Choroid plexus epithelial cell (primary cell): ENCODE measurements around the gene CADM1.

Source experiments
- DNase-seq: peaks from one replicate; pipeline ENCODE4 v3.0.0-alpha.2; 2010; ENCODE audit warnings: low read depth
- H3K4me3 ChIP-seq: 2 replicates; pipeline ENCODE4 v1.5.1; 2011; ENCODE audit warnings: low read depth, mild to moderate bottlenecking, control low read depth, low read length, moderate library complexity
- CTCF ChIP-seq: conservative IDR thresholded peaks from 2 replicates; pipeline ENCODE4 v1.5.1; 2011; ENCODE audit warnings: low read depth, mild to moderate bottlenecking, control low read depth, inconsistent platforms, low read length, moderate library complexity

CADM1 gene

GRCh38 chr11:115501893-115502589, 2.2 kb downstream of the CADM1 start:
- no peak overlapping the region for H3K4me3 ChIP-seq

GRCh38 chr11:115501502-115501892, 2.7 kb downstream of the CADM1 start:
- TF ChIP-seq CTCF, result no peak
- no peak overlapping the region for H3K4me3 ChIP-seq
- no peak for DNase-seq

More at GRCh38 chr11:115501893-115502589, 2.2 kb downstream of the CADM1 start:
- no peak for DNase-seq
- no peak for TF ChIP-seq CTCF

- no peak for DNase-seq
- TF ChIP-seq CTCF, result no peak
- no peak overlapping the region for H3K4me3 ChIP-seq
Measured at GRCh38 chr11:115500547-115501501, 3.4 kb downstream of the CADM1 start.

- no peak overlapping the region for H3K4me3 ChIP-seq
- no peak for DNase-seq
- TF ChIP-seq CTCF, result no peak
Measured at GRCh38 chr11:115499891-115500290, 4.3 kb downstream of the CADM1 start.

- DNase-seq, result no peak
- TF ChIP-seq CTCF, result no peak
- no peak overlapping the region for H3K4me3 ChIP-seq
Measured at GRCh38 chr11:115499241-115499799, 4.9 kb downstream of the CADM1 start.

- no peak for TF ChIP-seq CTCF
- DNase-seq, result no peak
- no peak overlapping the region for H3K4me3 ChIP-seq
Measured at GRCh38 chr11:115498354-115498753, 5.9 kb downstream of the CADM1 start.
